COLO829 (cell line): ENCODE data around the gene FMN1.
A peak's percentile ranks its signal among the peaks of the same experiment; 100 is the strongest.
"Not testable (repeated sequence)": the region's sequence is repeated elsewhere in the genome, so short reads cannot be mapped to it uniquely, and the experiment has no call there.

Source experiments
- DNase-seq: peaks from one replicate; pipeline ENCODE4 v3.0.0; 2012; ENCODE audit warnings: low spot score

Gene FMN1

GRCh38 chr15:33089878-33090757 is 104.4 kb downstream of the FMN1 start:
- no peak for DNase-seq

- DNase-seq, result no peak
These were observed 105.2 kb downstream of the FMN1 start for GRCh38 chr15:33089165-33089877.

GRCh38 chr15:33086500-33087121 is 107.9 kb downstream of the FMN1 start:
- no peak for DNase-seq

- no peak for DNase-seq
These were observed 109.9 kb downstream of the FMN1 start for GRCh38 chr15:33084661-33085060.

GRCh38 chr15:33083232-33084081 is 111.1 kb downstream of the FMN1 start:
- no peak for DNase-seq

- DNase-seq, result no peak
These were observed 114.5 kb downstream of the FMN1 start for GRCh38 chr15:33080006-33080405.

GRCh38 chr15:33078607-33079006 is 115.9 kb downstream of the FMN1 start:
- no peak for DNase-seq

GRCh38 chr15:33076937-33077336 is 117.6 kb downstream of the FMN1 start:
- no peak for DNase-seq

GRCh38 chr15:33074942-33075341 is 119.6 kb downstream of the FMN1 start:
- DNase-seq, result no peak

GRCh38 chr15:33074212-33074611 is 120.3 kb downstream of the FMN1 start:
- no peak for DNase-seq

- DNase-seq, result no peak
These were observed 123.1 kb downstream of the FMN1 start for GRCh38 chr15:33071451-33071850.

GRCh38 chr15:33069903-33070302 is 124.6 kb downstream of the FMN1 start:
- DNase-seq, result not testable (repeated sequence)

- no peak for DNase-seq
These were observed 125.4 kb downstream of the FMN1 start for GRCh38 chr15:33069161-33069560.

GRCh38 chr15:33068511-33068990 is 126.0 kb downstream of the FMN1 start:
- DNase-seq, result no peak

GRCh38 chr15:33068007-33068481 is 126.5 kb downstream of the FMN1 start:
- DNase-seq, result peak; percentile 70

GRCh38 chr15:33067456-33067855 is 127.1 kb downstream of the FMN1 start:
- no peak for DNase-seq

- DNase-seq, result no peak
These were observed 127.9 kb downstream of the FMN1 start for GRCh38 chr15:33066584-33066983.

- DNase-seq, result no peak
These were observed 129.6 kb downstream of the FMN1 start for GRCh38 chr15:33064878-33065277.

GRCh38 chr15:33059184-33059583 is 135.3 kb downstream of the FMN1 start:
- no peak for DNase-seq

GRCh38 chr15:33057845-33058244 is 136.7 kb downstream of the FMN1 start:
- DNase-seq, result no peak

GRCh38 chr15:33055962-33056361 is 138.6 kb downstream of the FMN1 start:
- DNase-seq, result no peak

- no peak for DNase-seq
These were observed 143.0 kb downstream of the FMN1 start for GRCh38 chr15:33051528-33051927.
